Neural cell (in vitro differentiated cells): ENCODE data around the gene PDE4D. TPM values are rescaled to one million over a fixed set of nuclear protein-coding genes. Genes with fewer than 3 reads are reported as not detected.

Experiments used
- H2AFZ ChIP-seq: fragments of 200-600, 300-800 bp; sonication (generic), shearing (Covaris generic); 2 replicates; pipeline ENCODE4 v1.6.0; 2014; ENCODE audit warnings: low read depth, mild to moderate bottlenecking, antibody characterized with exemption, low read length, moderate library complexity
- H3F3A ChIP-seq: fragments of 200-600 bp; shearing (Covaris generic); 2 replicates; pipeline ENCODE4 v1.6.1; 2016; ENCODE audit warnings: mild to moderate bottlenecking, moderate library complexity, mixed read lengths, antibody characterized with exemption, low read length; ENCODE audit not compliant: insufficient read depth, poor library complexity, severe bottlenecking
- H3K27ac ChIP-seq: fragments of 200-600, 300-800 bp; sonication (generic), shearing (Covaris generic); 2 replicates; pipeline ENCODE4 v1.5.1; 2014; ENCODE audit warnings: mild to moderate bottlenecking, low read length, moderate library complexity
- H3K27me3 ChIP-seq: fragments of 300-800, 200-600 bp; sonication (generic), shearing (Covaris generic); 2 replicates; pipeline ENCODE4 v1.6.0; 2014; ENCODE audit warnings: mild to moderate bottlenecking, low read depth, low read length, moderate library complexity; ENCODE audit not compliant: insufficient read depth
- H3K36me3 ChIP-seq: fragments of 300-800, 200-600 bp; sonication (generic), shearing (Covaris generic); 2 replicates; pipeline ENCODE4 v1.5.1; 2014; ENCODE audit warnings: mild to moderate bottlenecking, antibody characterized with exemption, low read length, moderate library complexity; ENCODE audit not compliant: insufficient read depth
- H3K4me2 ChIP-seq: fragments of 300-800, 200-600 bp; sonication (generic), shearing (Covaris generic); 2 replicates; pipeline ENCODE4 v1.6.0; 2014; ENCODE audit warnings: mild to moderate bottlenecking, low read length
- H3K4me3 ChIP-seq: fragments of 300-800, 200-600 bp; sonication (generic), shearing (Covaris generic); 2 replicates; pipeline ENCODE4 v1.5.1; 2014; ENCODE audit warnings: mild to moderate bottlenecking, low read length, moderate library complexity
- H3K79me2 ChIP-seq: fragments of 200-600 bp; shearing (Covaris generic); replicated peaks from 2 replicates; pipeline ENCODE4 v1.6.0; 2014; ENCODE audit warnings: mild to moderate bottlenecking, low read length, moderate library complexity; ENCODE audit not compliant: insufficient read depth
- H3K9ac ChIP-seq: fragments of 300-800, 200-600 bp; sonication (generic), shearing (Covaris generic); 2 replicates; pipeline ENCODE4 v1.6.1; 2016; ENCODE audit warnings: mild to moderate bottlenecking, low read length, mixed read lengths
- H3K9me2 ChIP-seq: fragments of 200-600 bp; shearing (Covaris generic); 2 replicates; pipeline ENCODE4 v1.6.1; 2016; ENCODE audit warnings: mild to moderate bottlenecking, low read length, mixed read lengths; ENCODE audit not compliant: insufficient read depth
- H3K9me3 ChIP-seq: fragments of 200-600, 300-800 bp; sonication (generic), shearing (Covaris generic); 2 replicates; pipeline ENCODE4 v1.6.1; 2016; ENCODE audit warnings: mild to moderate bottlenecking, mixed run types, low read length, moderate library complexity, mixed read lengths
- H4K20me1 ChIP-seq: fragments of 200-600 bp; shearing (Covaris generic); 2 replicates; pipeline ENCODE4 v1.6.1; 2016; ENCODE audit warnings: mild to moderate bottlenecking, mixed run types; ENCODE audit not compliant: insufficient read depth
- EP300 ChIP-seq: fragments of 450-650 bp; conservative IDR thresholded peaks from 2 replicates; pipeline ENCODE4 v1.6.1; 2014; ENCODE audit warnings: antibody characterized with exemption, mild to moderate bottlenecking, moderate library complexity; ENCODE audit not compliant: poor library complexity, severe bottlenecking
- EZH2 ChIP-seq: fragments of 200-600, 300-800 bp; shearing (Covaris generic), sonication (generic); IDR thresholded peaks from 2 replicates; pipeline ENCODE4 v1.6.1; 2014; ENCODE audit warnings: antibody characterized with exemption, low read length, borderline replicate concordance, mild to moderate bottlenecking; ENCODE audit not compliant: insufficient read depth, poor library complexity, severe bottlenecking
- MXI1 ChIP-seq: fragments of 450-650 bp; conservative IDR thresholded peaks from 2 replicates; pipeline ENCODE4 v1.6.1; 2014; ENCODE audit warnings: antibody characterized with exemption, mild to moderate bottlenecking; ENCODE audit not compliant: poor library complexity, severe bottlenecking
- POLR2AphosphoS5 ChIP-seq: IDR thresholded peaks from 2 replicates; pipeline ENCODE4 v1.6.1; 2012
- RAD21 ChIP-seq: fragments of 450-650 bp; conservative IDR thresholded peaks from 2 replicates; pipeline ENCODE4 v1.6.1; 2014; ENCODE audit warnings: antibody characterized with exemption, mild to moderate bottlenecking, moderate library complexity
- SMC3 ChIP-seq: fragments of 450-650 bp; conservative IDR thresholded peaks from 2 replicates; pipeline ENCODE4 v1.6.1; 2014; ENCODE audit warnings: antibody characterized with exemption, mild to moderate bottlenecking, moderate library complexity; ENCODE audit not compliant: poor library complexity
- TAF1 ChIP-seq: IDR thresholded peaks from 2 replicates; pipeline ENCODE4 v1.6.1; 2012; ENCODE audit warnings: low read depth
- polyA plus RNA-seq: library from polyadenylated mRNA; depleted of rRNA; stranded (reverse); fragments of >200 nt; gene quantifications from 2 replicates; pipeline ENCODE4 v1.2.3, GENCODE V29; 2014
- TF ChIP-seq, protein P1 (sequence below): IDR thresholded peaks from 2 replicates; pipeline ENCODE4 v1.6.1; 2012; ENCODE audit warnings: borderline replicate concordance
- TF ChIP-seq, protein P2 (sequence below): fragments of 450-650 bp; IDR thresholded peaks from 2 replicates; pipeline ENCODE4 v1.5.1; 2014; ENCODE audit warnings: antibody characterized with exemption, mild to moderate bottlenecking, moderate library complexity; ENCODE audit not compliant: poor library complexity, severe bottlenecking

PDE4D gene
- polyA plus RNA-seq, 1 donor from 2014 or later, result 42.8 TPM

DNA sequence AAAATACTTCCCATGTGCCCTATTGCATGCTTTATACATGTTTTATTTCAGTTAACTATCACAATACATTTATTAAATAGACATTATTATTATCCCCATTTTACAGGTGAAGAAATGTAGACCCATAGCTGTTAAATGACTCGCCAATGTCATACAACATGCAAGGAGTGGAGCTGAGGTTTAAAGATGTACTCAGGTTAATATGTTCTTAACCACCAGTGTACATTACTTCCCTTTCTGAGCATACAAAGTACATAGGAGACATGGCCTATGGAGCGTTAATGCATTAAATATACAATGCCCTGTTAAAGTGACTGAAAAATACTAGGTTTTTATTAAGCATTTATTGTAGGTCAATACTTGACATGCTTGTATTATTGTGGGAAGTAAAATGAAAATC is 407.0 kb downstream of the PDE4D start:
- Histone ChIP-seq H2AFZ (no peak overlapping the region), H3K9me2 (no peaks in the 10 kb centered on the region), H3F3A (peaks cover 3% of the 10 kb centered on the region), H4K20me1 (no peaks in the 10 kb centered on the region), H3K27ac (peak overlapping the region; percentile 74), H3K36me3 (no peaks in the 10 kb centered on the region), H3K9ac (no peak overlapping the region), H3K4me3 (no peak overlapping the region), H3K9me3 (no peaks in the 10 kb centered on the region), H3K27me3 (no peaks in the 10 kb centered on the region), H3K79me2 (no peaks in the 10 kb centered on the region), H3K4me2 (no peak overlapping the region)
- no peak for TF ChIP-seq EP300
- TF ChIP-seq, protein P1, sequence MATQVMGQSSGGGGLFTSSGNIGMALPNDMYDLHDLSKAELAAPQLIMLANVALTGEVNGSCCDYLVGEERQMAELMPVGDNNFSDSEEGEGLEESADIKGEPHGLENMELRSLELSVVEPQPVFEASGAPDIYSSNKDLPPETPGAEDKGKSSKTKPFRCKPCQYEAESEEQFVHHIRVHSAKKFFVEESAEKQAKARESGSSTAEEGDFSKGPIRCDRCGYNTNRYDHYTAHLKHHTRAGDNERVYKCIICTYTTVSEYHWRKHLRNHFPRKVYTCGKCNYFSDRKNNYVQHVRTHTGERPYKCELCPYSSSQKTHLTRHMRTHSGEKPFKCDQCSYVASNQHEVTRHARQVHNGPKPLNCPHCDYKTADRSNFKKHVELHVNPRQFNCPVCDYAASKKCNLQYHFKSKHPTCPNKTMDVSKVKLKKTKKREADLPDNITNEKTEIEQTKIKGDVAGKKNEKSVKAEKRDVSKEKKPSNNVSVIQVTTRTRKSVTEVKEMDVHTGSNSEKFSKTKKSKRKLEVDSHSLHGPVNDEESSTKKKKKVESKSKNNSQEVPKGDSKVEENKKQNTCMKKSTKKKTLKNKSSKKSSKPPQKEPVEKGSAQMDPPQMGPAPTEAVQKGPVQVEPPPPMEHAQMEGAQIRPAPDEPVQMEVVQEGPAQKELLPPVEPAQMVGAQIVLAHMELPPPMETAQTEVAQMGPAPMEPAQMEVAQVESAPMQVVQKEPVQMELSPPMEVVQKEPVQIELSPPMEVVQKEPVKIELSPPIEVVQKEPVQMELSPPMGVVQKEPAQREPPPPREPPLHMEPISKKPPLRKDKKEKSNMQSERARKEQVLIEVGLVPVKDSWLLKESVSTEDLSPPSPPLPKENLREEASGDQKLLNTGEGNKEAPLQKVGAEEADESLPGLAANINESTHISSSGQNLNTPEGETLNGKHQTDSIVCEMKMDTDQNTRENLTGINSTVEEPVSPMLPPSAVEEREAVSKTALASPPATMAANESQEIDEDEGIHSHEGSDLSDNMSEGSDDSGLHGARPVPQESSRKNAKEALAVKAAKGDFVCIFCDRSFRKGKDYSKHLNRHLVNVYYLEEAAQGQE, result no peak
- TF ChIP-seq MXI1, result no peak
- TF ChIP-seq EZH2, result no peak
- no peak for TF ChIP-seq TAF1
- no peak for TF ChIP-seq SMC3
- no peak for TF ChIP-seq POLR2AphosphoS5
- no peak for TF ChIP-seq RAD21
- TF ChIP-seq, protein P2, sequence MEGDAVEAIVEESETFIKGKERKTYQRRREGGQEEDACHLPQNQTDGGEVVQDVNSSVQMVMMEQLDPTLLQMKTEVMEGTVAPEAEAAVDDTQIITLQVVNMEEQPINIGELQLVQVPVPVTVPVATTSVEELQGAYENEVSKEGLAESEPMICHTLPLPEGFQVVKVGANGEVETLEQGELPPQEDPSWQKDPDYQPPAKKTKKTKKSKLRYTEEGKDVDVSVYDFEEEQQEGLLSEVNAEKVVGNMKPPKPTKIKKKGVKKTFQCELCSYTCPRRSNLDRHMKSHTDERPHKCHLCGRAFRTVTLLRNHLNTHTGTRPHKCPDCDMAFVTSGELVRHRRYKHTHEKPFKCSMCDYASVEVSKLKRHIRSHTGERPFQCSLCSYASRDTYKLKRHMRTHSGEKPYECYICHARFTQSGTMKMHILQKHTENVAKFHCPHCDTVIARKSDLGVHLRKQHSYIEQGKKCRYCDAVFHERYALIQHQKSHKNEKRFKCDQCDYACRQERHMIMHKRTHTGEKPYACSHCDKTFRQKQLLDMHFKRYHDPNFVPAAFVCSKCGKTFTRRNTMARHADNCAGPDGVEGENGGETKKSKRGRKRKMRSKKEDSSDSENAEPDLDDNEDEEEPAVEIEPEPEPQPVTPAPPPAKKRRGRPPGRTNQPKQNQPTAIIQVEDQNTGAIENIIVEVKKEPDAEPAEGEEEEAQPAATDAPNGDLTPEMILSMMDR, result no peak

DNA sequence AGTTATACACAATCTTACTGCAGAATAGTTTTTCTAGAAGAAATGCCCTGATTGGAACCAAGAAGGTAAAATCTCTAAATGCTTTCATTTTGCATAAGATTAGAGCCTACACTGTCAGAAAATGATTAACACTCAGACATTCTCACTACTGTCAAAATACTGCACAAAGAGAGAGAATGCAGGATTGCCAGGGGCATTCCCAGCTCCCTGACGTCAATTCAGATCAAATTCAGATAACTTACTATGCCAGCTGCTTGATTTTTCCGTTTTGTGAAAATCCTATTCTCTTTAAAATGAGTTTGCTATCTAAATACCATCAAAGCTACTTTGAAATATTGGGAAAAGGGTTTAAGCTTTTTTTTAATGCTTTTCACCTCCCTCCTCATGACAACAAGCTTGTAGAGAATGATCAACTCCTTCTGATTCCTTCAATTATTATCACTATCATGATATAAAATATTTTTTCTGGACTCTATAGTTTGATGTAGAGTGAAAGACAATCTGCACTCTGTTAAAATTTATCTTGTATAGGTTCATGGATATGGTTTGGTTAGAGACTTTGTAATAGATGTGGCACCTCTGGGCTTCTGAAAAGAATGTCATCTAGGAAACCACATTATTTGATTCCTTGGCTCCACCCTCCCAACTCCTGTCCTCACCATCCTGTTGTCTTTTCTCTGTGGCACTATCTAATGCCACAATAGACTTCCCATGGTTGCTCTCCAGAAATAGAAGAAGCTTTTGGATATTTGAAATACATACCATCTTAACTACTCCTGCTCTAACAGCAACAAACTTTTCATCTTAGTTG is 407.7 kb downstream of the PDE4D start:
- Histone ChIP-seq H3K9me2 (no peaks in the 10 kb centered on the region), H3K27ac (peak overlapping the region; percentile 74), H2AFZ (no peak overlapping the region), H3K9ac (peak overlapping the region; percentile 32), H3K79me2 (no peaks in the 10 kb centered on the region), H3K27me3 (no peaks in the 10 kb centered on the region), H3K9me3 (no peaks in the 10 kb centered on the region), H3K36me3 (no peaks in the 10 kb centered on the region), H4K20me1 (no peaks in the 10 kb centered on the region), H3K4me2 (peak overlapping the region; percentile 40), H3F3A (peaks cover 3% of the 10 kb centered on the region), H3K4me3 (peak overlapping the region; percentile 40)
- TF ChIP-seq POLR2AphosphoS5 (peak; percentile 74), EP300 (peak; percentile 82), TAF1 (no peak)
- TF ChIP-seq, protein P1, result peak; percentile 86
